Neural cell (in vitro differentiated cells): Measurements from ENCODE around the gene MED23.

Source experiments
- POLR2AphosphoS5 ChIP-seq: IDR thresholded peaks from 2 replicates; pipeline ENCODE4 v1.6.1; 2012
- RAD21 ChIP-seq: fragments of 450-650 bp; conservative IDR thresholded peaks from 2 replicates; pipeline ENCODE4 v1.6.1; 2014; ENCODE audit warnings: antibody characterized with exemption, mild to moderate bottlenecking, moderate library complexity
- TF ChIP-seq, protein P1 (sequence below): fragments of 450-650 bp; IDR thresholded peaks from 2 replicates; pipeline ENCODE4 v1.5.1; 2014; ENCODE audit warnings: antibody characterized with exemption, mild to moderate bottlenecking, moderate library complexity; ENCODE audit not compliant: poor library complexity, severe bottlenecking

DNA sequence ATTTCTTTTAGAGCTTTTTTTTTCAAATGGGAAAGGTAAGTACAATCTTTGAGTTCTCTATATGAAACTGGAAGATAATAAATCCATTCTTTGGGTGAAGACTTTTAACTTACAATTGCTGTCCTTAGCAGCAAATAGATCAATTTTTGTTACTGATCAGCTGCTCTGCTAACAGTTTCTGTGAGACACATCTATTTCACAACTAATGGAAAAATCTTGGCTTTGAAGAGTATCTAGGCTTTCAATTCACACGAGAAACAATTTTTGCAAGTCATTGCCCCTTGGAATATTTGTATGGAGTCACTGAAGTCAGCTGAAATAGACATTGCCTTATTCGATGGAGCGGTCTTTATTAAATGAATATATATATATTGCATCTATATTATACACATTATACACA is 75.5 kb downstream of the MED23 start:
- TF ChIP-seq, protein P1, sequence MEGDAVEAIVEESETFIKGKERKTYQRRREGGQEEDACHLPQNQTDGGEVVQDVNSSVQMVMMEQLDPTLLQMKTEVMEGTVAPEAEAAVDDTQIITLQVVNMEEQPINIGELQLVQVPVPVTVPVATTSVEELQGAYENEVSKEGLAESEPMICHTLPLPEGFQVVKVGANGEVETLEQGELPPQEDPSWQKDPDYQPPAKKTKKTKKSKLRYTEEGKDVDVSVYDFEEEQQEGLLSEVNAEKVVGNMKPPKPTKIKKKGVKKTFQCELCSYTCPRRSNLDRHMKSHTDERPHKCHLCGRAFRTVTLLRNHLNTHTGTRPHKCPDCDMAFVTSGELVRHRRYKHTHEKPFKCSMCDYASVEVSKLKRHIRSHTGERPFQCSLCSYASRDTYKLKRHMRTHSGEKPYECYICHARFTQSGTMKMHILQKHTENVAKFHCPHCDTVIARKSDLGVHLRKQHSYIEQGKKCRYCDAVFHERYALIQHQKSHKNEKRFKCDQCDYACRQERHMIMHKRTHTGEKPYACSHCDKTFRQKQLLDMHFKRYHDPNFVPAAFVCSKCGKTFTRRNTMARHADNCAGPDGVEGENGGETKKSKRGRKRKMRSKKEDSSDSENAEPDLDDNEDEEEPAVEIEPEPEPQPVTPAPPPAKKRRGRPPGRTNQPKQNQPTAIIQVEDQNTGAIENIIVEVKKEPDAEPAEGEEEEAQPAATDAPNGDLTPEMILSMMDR = no peak
- no peak for TF ChIP-seq RAD21
- no peak for TF ChIP-seq POLR2AphosphoS5
